ENCODE data around the gene ARL8B. TPM values are rescaled to one million over a fixed set of nuclear protein-coding genes. Genes with fewer than 3 reads are reported as not detected.
A peak's percentile ranks its signal among the peaks of the same experiment; 100 is the strongest.

Gene ARL8B
- total and polyA plus RNA-seq, 9 of the 15 experiments (the other 6 are each of a cell fraction or from before 2014, with no cell fraction given): 28.5 to 99.4 (median 77.2) TPM

DNA sequence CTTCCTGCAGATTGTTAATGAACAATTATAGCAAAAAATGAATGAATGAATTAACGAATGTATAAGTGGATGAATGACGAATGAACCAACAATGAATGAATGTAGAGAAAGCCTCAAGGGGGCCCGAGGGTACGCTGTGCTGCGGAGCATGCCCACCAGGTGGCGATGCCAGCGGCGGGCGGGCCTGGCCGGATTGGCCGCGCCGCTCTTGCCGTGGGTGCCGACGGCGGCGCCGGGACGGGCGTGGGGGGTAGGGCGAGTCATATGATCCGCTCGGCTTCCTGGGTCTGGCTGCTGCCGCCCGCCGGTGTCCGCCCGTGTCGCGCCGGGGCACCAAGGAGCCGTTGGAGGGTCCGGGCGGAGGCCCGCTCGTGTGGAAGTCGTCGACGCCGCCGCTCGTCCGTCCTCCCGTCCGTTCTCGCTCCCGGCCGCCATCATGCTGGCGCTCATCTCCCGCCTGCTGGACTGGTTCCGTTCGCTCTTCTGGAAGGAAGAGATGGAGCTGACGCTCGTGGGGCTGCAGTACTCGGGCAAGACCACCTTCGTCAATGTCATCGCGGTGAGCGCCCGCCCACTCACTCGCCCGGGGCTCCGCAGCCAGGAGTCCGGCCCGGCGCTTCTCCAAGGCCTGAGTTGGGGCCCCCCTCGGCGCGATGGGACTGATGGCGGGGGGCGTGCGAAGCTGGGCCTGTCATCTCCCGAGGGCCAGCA lies at the start of gene ARL8B (continued):
- TF ChIP-seq ETS1 (conservative IDR thresholded peaks at IDR 0.05; ENCODE audit: control insufficient read depth, low read depth, low read length): peak; percentile 97
- peak; percentile 95 for TF ChIP-seq SAP30 (IDR thresholded peaks at IDR 0.05; ENCODE audit: borderline replicate concordance, insufficient read depth, low read depth, low read length, poor library complexity, severe bottlenecking)
- TF ChIP-seq SMARCA4 (IDR thresholded peaks at IDR 0.05): no peak
- TF ChIP-seq BRCA1 (IDR thresholded peaks at IDR 0.05): no peak
- TF ChIP-seq BRCA1 (CRISPR knock-in tag; IDR thresholded peaks at IDR 0.05): no peak
- TF ChIP-seq BCOR (IDR thresholded peaks at IDR 0.05): 0 out of 2 replicates have a peak, but pooled peaks have one; percentile 6
- TF ChIP-seq USF2 (CRISPR knock-in tag; IDR thresholded peaks at IDR 0.05): peak; percentile 88
- TF ChIP-seq MTA2 (IDR thresholded peaks at IDR 0.05; ENCODE audit: low read depth): no peak
- peak; percentile 61 to 75 for TF ChIP-seq RAD21 (CRISPR knock-in tag; conservative IDR thresholded peaks at IDR 0.05 in 1 of 2, IDR thresholded peaks at IDR 0.05 in 1 of 2)
- TF ChIP-seq ZNF77 (CRISPR knock-in tag; IDR thresholded peaks at IDR 0.05): no peak
- peak; percentile 24; the same call in 1 of the 2 replicates for TF ChIP-seq MBD2 (IDR thresholded peaks at IDR 0.05; ENCODE audit: borderline replicate concordance, low read depth)
- TF ChIP-seq POLR3A (IDR thresholded peaks at IDR 0.05; ENCODE audit: borderline replicate concordance, extremely low read depth, insufficient read depth, insufficient read length): no peak
- peak; percentile 36 for TF ChIP-seq ZNF384 (IDR thresholded peaks at IDR 0.05; ENCODE audit: low read depth, low read length)
- peak; percentile 87 for TF ChIP-seq ATF7 (IDR thresholded peaks at IDR 0.05)
- TF ChIP-seq TCF7L2 (IDR thresholded peaks at IDR 0.05; ENCODE audit: low read depth, low read length): no peak
- TF ChIP-seq NCOA4 (IDR thresholded peaks at IDR 0.05; ENCODE audit: partially characterized antibody): no peak
- TF ChIP-seq, protein P1, sequence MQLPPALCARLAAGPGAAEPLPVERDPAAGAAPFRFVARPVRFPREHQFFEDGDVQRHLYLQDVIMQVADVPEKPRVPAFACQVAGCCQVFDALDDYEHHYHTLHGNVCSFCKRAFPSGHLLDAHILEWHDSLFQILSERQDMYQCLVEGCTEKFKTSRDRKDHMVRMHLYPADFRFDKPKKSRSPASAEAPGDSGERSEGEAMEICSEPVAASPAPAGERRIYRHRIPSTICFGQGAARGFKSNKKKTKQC (CRISPR knock-in tag; IDR thresholded peaks at IDR 0.05): peak; percentile 97
- peak; percentile 97 for TF ChIP-seq RB1 (IDR thresholded peaks at IDR 0.05; ENCODE audit: low read depth)
- peak; percentile 76 for TF ChIP-seq GABPA (tag; conservative IDR thresholded peaks at IDR 0.05; ENCODE audit: low read depth)
- no peak; the same call in 1 of the 2 replicates for TF ChIP-seq XRCC3 (IDR thresholded peaks at IDR 0.05)
- peak; percentile 68 for TF ChIP-seq CHD1 (IDR thresholded peaks at IDR 0.05; ENCODE audit: low read length)
- peak; percentile 68 for TF ChIP-seq ZBTB1 (CRISPR knock-in tag; IDR thresholded peaks at IDR 0.05; ENCODE audit: borderline replicate concordance, low read depth)
- TF ChIP-seq SMC3 (conservative IDR thresholded peaks at IDR 0.05; ENCODE audit: insufficient read depth, low read depth, low read length): peak; percentile 83
- TF ChIP-seq PTTG1 (tag; IDR thresholded peaks at IDR 0.05; ENCODE audit: low read depth): no peak
- TF ChIP-seq RFX1 (IDR thresholded peaks at IDR 0.05): no peak
- peak; percentile 17; the same call in 1 of the 2 replicates for TF ChIP-seq ERF (CRISPR knock-in tag; IDR thresholded peaks at IDR 0.05)

All from K562 (cell line).